Smooth muscle cell (in vitro differentiated cells): ENCODE results near the gene KIAA1671. TPM values are rescaled to one million over a fixed set of nuclear protein-coding genes. Genes with fewer than 3 reads are reported as not detected.

Source experiments
- DNase-seq: peaks from one replicate; lab custom pipeline; 2025; ENCODE audit not compliant: unreplicated experiment; lab: John Stamatoyannopoulos, UW
- H2AFZ ChIP-seq: fragments of 200-600 bp; sonication (generic); 2 replicates; pipeline ENCODE4 v1.6.0; 2016; ENCODE audit warnings: antibody characterized with exemption, low read depth, mild to moderate bottlenecking
- H3F3A ChIP-seq: fragments of 200-600 bp; sonication (generic); 2 replicates; pipeline ENCODE4 v1.6.0; 2017; ENCODE audit warnings: antibody characterized with exemption, low read depth
- H3K27ac ChIP-seq: fragments of 200-600 bp; sonication (generic); 2 replicates; pipeline ENCODE4 v1.5.1; 2016; ENCODE audit warnings: low read depth, mild to moderate bottlenecking
- H3K27me3 ChIP-seq: fragments of 200-600 bp; sonication (generic); 2 replicates; pipeline ENCODE4 v1.6.1; 2016; ENCODE audit warnings: low read depth, mild to moderate bottlenecking
- H3K36me3 ChIP-seq: fragments of 200-600 bp; sonication (generic); 2 replicates; pipeline ENCODE4 v1.5.1; 2016; ENCODE audit warnings: low read depth
- H3K4me1 ChIP-seq: fragments of 200-600 bp; sonication (generic); 2 replicates; pipeline ENCODE4 v1.5.1; 2016; ENCODE audit warnings: low read depth
- H3K4me2 ChIP-seq: fragments of 200-600 bp; sonication (generic); 2 replicates; pipeline ENCODE4 v1.6.0; 2016; ENCODE audit warnings: mild to moderate bottlenecking
- H3K4me3 ChIP-seq: fragments of 200-600 bp; sonication (generic); 2 replicates; pipeline ENCODE4 v1.5.1; 2016; ENCODE audit warnings: mild to moderate bottlenecking
- H3K79me2 ChIP-seq: fragments of 200-600 bp; sonication (generic); 2 replicates; pipeline ENCODE4 v1.6.0; 2016; ENCODE audit warnings: low read depth, mild to moderate bottlenecking
- H3K9ac ChIP-seq: fragments of 200-600 bp; sonication (generic); 2 replicates; pipeline ENCODE4 v1.6.0; 2016; ENCODE audit warnings: low read depth
- H3K9me3 ChIP-seq: fragments of 200-600 bp; sonication (generic); replicated peaks from 2 replicates; pipeline ENCODE4 v1.5.1; 2016; ENCODE audit warnings: low read depth
- H4K20me1 ChIP-seq: fragments of 200-600 bp; sonication (generic); 2 replicates; pipeline ENCODE4 v1.6.0; 2016; ENCODE audit warnings: low read depth
- CTCF ChIP-seq: fragments of 200-600 bp; sonication (generic); IDR thresholded peaks from 2 replicates; pipeline ENCODE4 v1.5.1; 2017; ENCODE audit warnings: borderline replicate concordance, mild to moderate bottlenecking, antibody characterized with exemption; ENCODE audit not compliant: insufficient read depth, poor library complexity, severe bottlenecking
- WGBS: methylation state at CpG from one replicate; pipeline ENCODE4 v1.1.7; 2016; ENCODE audit warnings: low lambda C conversion rate; 5-methylcytosine and 5-hydroxymethylcytosine counted together
- polyA plus RNA-seq: library from polyadenylated mRNA; unstranded; fragments of >200 nt; fragmentation: Nextera tagmentation; extraction: Ambion mirVana; gene quantifications from 2 replicates; pipeline ENCODE4 v1.2.1, GENCODE V29; 2016
- total RNA-seq: library from RNA; depleted of rRNA; stranded (reverse); fragments of >200 nt; gene quantifications from 2 replicates; pipeline ENCODE4 v1.2.3, GENCODE V29; 2014

Gene KIAA1671
- total and polyA plus RNA-seq, 2 experiments from 2014 or later = 1.7 to 7.6 TPM

DNA sequence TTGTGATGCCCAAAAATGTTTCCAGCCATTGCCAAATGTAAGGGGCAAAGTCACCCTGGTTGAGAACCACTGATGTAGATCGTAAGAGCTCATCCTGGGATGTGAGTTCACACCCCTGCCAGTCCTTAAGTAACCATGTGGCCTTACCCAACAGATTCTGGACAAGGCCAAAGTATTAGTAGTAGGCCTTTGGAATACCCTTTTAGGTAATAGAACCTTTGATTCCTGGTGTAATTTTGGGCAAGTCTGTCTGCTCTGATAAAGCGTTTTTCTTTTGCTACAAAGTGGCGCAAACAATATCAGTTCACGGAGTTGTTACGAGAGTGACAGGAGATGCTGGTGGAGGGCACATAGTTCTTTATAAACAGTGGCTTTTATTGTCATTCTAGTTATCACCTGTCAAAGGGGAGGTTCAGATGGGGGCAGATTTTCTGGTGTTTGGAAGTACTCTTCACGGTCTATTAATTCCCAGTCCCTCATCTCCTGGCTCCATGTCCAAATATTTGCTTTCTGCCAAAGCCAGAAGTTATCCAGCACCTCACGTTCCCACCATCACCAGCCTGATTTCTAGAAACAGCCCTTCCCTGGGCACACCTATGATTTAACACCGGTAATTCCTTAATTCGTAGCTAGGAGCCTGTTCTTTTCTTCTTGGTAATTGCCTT lies 173.3 kb downstream of the KIAA1671 start:
- H3K79me2 ChIP-seq = no peaks in the 10 kb centered on the region

GRCh38 chr22:25126510-25126909 lies 174.0 kb downstream of the KIAA1671 start:
- Histone ChIP-seq H2AFZ (no peak overlapping the region), H3K4me2 (no peak overlapping the region), H3K27me3 (no peaks in the 10 kb centered on the region), H3K27ac (no peak overlapping the region), H4K20me1 (peaks cover 17% of the 10 kb centered on the region), H3K79me2 (no peaks in the 10 kb centered on the region), H3K36me3 (no peaks in the 10 kb centered on the region), H3K9ac (no peak overlapping the region), H3K4me1 (no peaks in the 10 kb centered on the region), H3F3A (no peaks in the 10 kb centered on the region), H3K4me3 (no peak overlapping the region), H3K9me3 (no peaks in the 10 kb centered on the region)
- no peak for TF ChIP-seq CTCF
- 100% methylated on average over 1 of the region's 1 CpG for WGBS
- no peak for DNase-seq

More for the DNA sequence above, 173.3 kb downstream of the KIAA1671 start:
- Histone ChIP-seq H3K27ac (no peak overlapping the region), H3K27me3 (no peaks in the 10 kb centered on the region), H3K36me3 (no peaks in the 10 kb centered on the region), H3K4me2 (no peak overlapping the region), H2AFZ (no peak overlapping the region), H4K20me1 (peaks cover 17% of the 10 kb centered on the region), H3K9ac (no peak overlapping the region), H3F3A (no peaks in the 10 kb centered on the region), H3K4me1 (peaks cover 3% of the 10 kb centered on the region), H3K9me3 (no peaks in the 10 kb centered on the region), H3K4me3 (no peak overlapping the region)
- no peak for DNase-seq
- 94% methylated on average over 9 of the region's 9 CpGs for WGBS
- no peak for TF ChIP-seq CTCF

GRCh38 chr22:25127318-25127717 lies 174.8 kb downstream of the KIAA1671 start:
- Histone ChIP-seq H3K36me3 (no peaks in the 10 kb centered on the region), H3K9me3 (no peaks in the 10 kb centered on the region), H2AFZ (no peak overlapping the region), H4K20me1 (peaks cover 22% of the 10 kb centered on the region), H3K79me2 (no peaks in the 10 kb centered on the region), H3K27me3 (no peaks in the 10 kb centered on the region), H3K4me2 (no peak overlapping the region), H3K27ac (no peak overlapping the region), H3K4me1 (peaks cover 5% of the 10 kb centered on the region), H3F3A (no peaks in the 10 kb centered on the region), H3K4me3 (no peak overlapping the region), H3K9ac (no peak overlapping the region)
- 48% methylated on average over 6 of the region's 6 CpGs for WGBS
- no peak for DNase-seq
- TF ChIP-seq CTCF = no peak

DNA sequence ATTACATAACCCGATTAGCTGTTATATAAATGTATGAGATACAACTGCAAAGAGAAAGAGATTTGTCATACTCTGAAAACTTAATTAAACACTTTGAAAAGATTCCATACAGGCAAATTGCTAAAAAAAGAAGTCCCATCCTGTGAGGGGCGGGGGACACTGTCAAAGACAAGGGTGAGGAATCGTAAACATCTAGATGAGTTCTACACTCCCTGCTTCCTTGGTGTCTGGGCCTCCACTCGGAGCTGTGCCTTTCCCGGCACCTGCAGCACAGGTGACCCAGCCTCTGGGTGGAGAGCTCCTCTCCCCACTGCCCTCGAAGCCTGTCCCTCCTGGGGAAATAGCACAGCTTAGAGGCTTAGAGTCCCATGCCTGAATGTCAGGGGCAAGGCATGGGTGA lies 177.9 kb downstream of the KIAA1671 start:
- Histone ChIP-seq H3K36me3 (no peaks in the 10 kb centered on the region), H3K4me2 (no peak overlapping the region), H3K4me3 (no peak overlapping the region), H3K9me3 (no peaks in the 10 kb centered on the region), H3K27ac (no peak overlapping the region), H4K20me1 (peaks cover 22% of the 10 kb centered on the region), H2AFZ (no peak overlapping the region), H3K4me1 (peaks cover 5% of the 10 kb centered on the region), H3F3A (no peaks in the 10 kb centered on the region), H3K9ac (no peak overlapping the region), H3K27me3 (no peaks in the 10 kb centered on the region), H3K79me2 (no peaks in the 10 kb centered on the region)
- no peak for DNase-seq
- 83% methylated on average over 6 of the region's 6 CpGs for WGBS
- no peak for TF ChIP-seq CTCF
